Activated CD4-positive, alpha-beta T cell treated with anti-CD3 and anti-CD28 coated beads, Interleukin-2, amount 10 ng/mL, durations not matched to agents 24 days and 14 days (primary cell): ENCODE data around the gene ACO1. TPM values are rescaled to one million over a fixed set of nuclear protein-coding genes. Genes with fewer than 3 reads are reported as not detected.

Source experiments
- DNase-seq: peaks from one replicate; pipeline ENCODE4 v3.0.0; 2022
- H3K27ac Mint-ChIP-seq: one replicate; pipeline ENCODE4 v1.8.0; 2022; ENCODE audit warnings: mild to moderate bottlenecking, mixed read lengths
- H3K27me3 Mint-ChIP-seq: one replicate; pipeline ENCODE4 v1.8.0; 2022; ENCODE audit warnings: mixed read lengths
- H3K36me3 Mint-ChIP-seq: one replicate; pipeline ENCODE4 v1.8.0; 2022; ENCODE audit warnings: low read depth, mild to moderate bottlenecking, mixed read lengths
- H3K4me1 Mint-ChIP-seq: one replicate; pipeline ENCODE4 v1.8.0; 2021; ENCODE audit warnings: mixed read lengths
- H3K4me3 Mint-ChIP-seq: one replicate; pipeline ENCODE4 v1.8.0; 2022; ENCODE audit warnings: mild to moderate bottlenecking, moderate library complexity, mixed read lengths
- H3K9me3 Mint-ChIP-seq: one replicate; pipeline ENCODE4 v1.8.0; 2021; ENCODE audit warnings: mixed read lengths
- intact Hi-C: fragments of 100-400 bp; cut with micrococcal nuclease; formaldehyde crosslinking; loops from one replicate; pipeline ENCODE4 v1.15.1; 2023
- total RNA-seq: library from RNA; stranded (reverse); gene quantifications from 2 replicates; pipeline ENCODE4 v1.2.3, GENCODE V29; 2022

ACO1 gene
- total RNA-seq, 1 donor from 2014 or later: 7.4 TPM

DNA sequence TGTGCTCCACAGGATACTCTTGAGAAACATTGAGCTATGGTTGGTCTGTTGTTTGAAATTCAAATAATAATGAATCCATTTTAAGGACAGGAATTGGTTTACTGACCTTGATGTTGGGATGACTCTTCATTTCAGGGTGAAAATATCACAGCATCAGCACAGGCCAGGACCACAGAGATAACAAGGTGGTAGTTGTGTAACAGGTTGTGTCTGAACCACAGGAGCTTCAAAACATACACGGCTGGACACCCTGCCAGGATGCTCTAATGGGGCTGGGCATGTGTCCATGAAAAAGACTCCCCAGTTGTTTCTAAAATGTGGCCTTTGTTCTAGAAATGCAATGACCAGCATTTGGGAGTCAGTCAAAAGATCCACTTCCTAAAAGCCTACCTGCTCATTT, 69.8 kb downstream of the ACO1 start:
- no peak overlapping the region for H3K27ac Mint-ChIP-seq
- peaks cover 49% of the 10 kb centered on the region for H3K36me3 Mint-ChIP-seq
- no peak overlapping the region for H3K4me3 Mint-ChIP-seq
- H3K4me1 Mint-ChIP-seq: no peaks in the 10 kb centered on the region
- no peak for DNase-seq
- no peaks in the 10 kb centered on the region for H3K9me3 Mint-ChIP-seq
- intact Hi-C loops: no loop called here
- no peaks in the 10 kb centered on the region for H3K27me3 Mint-ChIP-seq

DNA sequence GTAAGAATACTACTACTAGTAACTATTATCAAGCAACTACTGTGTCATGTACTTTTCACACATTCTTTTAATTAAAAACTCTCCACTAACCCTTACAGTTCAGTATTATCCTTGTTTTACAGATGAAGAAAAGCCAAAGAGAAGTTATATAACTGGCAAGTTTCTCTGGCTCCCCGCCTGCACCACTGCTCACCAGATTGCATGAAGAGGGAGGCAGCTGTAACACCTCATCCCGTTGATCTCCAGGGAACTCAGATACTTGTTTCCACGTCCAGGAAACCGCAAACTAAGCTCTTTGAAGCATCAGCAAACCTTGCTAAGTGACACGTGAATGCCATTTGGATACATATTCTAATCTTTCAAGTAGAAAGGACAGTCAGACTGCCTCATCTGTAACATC, 71.3 kb downstream of the ACO1 start:
- H3K9me3 Mint-ChIP-seq: no peaks in the 10 kb centered on the region
- intact Hi-C loops: no loop called here
- DNase-seq: no peak
- no peaks in the 10 kb centered on the region for H3K27me3 Mint-ChIP-seq
- no peak overlapping the region for H3K27ac Mint-ChIP-seq
- no peak overlapping the region for H3K4me3 Mint-ChIP-seq
- peaks cover 46% of the 10 kb centered on the region for H3K36me3 Mint-ChIP-seq
- no peaks in the 10 kb centered on the region for H3K4me1 Mint-ChIP-seq

DNA sequence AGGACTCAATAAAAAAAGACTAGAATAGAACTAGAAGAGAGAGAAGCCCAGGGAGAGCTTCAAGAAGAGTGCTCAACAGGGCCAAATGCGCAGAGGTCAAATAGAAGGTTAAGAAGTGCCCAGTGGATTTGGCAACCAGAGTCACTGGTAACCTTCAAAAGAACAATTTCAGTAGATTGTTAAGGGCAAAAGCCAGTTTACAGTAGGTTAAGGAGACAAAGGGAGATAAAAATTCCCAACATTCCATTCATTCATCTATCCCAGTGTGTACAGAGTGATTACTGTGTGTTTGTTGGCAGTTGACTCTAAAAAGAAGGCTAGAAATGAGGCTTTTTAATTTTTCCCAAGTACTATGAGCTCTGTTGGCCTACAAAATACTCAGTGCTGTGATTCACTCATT, 72.1 kb downstream of the ACO1 start:
- H3K4me1 Mint-ChIP-seq: no peaks in the 10 kb centered on the region
- H3K36me3 Mint-ChIP-seq: peaks cover 39% of the 10 kb centered on the region
- no peak overlapping the region for H3K4me3 Mint-ChIP-seq
- H3K27ac Mint-ChIP-seq: no peak overlapping the region
- H3K27me3 Mint-ChIP-seq: no peaks in the 10 kb centered on the region
- no peak for DNase-seq
- intact Hi-C loops: no loop called here
- no peaks in the 10 kb centered on the region for H3K9me3 Mint-ChIP-seq

DNA sequence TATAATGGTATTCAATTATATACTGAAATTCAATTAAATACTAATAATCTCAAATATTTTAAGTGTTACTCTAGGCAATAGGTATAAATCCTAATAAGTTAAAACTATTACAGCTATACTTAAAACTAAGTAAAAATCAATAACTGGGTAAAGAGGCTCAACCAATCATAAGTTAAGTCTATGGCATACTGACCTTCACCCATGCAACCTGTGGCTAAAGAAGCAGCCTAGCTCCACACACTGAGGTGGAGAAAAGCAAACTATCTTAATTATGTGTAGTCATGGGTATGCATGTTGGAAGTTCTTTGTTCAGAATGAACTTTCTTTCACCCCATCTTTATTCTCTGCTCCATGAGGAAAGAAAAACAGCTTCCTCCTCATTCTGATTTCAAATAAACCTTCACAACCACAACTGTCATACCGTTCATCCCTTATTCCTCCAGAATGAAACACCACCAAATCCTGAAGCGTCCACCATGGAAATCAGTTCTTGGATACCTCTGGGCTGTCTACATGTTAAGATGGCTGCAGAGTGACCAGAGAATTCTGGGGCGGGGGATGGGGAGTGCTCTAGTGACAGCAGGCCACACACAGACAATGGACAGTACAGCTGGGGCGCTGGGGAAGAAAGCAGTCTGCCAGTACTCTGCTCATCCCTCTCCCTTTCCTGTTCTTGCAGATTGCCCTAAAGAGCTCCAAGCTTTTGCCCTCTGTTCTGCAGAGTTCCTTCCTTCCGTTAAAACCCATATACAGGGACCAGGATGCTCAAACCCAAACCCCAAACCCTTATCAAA, 79.3 kb downstream of the ACO1 start:
- no peaks in the 10 kb centered on the region for H3K27me3 Mint-ChIP-seq
- no peak overlapping the region for H3K27ac Mint-ChIP-seq
- intact Hi-C loops: no loop called here
- H3K4me1 Mint-ChIP-seq: no peaks in the 10 kb centered on the region
- no peak for DNase-seq
- H3K4me3 Mint-ChIP-seq: no peak overlapping the region
- H3K36me3 Mint-ChIP-seq: peaks cover 48% of the 10 kb centered on the region
- H3K9me3 Mint-ChIP-seq: no peaks in the 10 kb centered on the region

DNA sequence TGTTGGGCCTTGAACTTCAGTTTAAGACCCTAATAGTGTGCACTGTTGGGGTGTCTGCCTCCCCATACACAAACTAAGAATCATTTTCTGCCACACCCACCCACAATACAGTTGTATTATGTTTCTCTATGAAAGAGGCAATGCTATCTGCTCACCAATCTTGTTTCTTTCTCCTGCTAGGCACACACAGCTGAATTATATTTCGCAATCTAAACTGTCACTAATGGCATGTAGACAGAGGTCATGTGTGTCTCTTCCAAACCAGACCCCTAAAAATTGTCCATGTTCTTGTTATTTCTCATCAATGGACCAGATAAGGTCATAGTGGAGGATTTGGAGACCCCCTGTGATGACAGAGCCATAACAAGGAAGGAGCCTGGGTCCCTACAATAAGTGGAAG, 84.3 kb downstream of the ACO1 start:
- Mint-ChIP-seq H3K9me3 (no peaks in the 10 kb centered on the region), H3K27ac (no peak overlapping the region), H3K27me3 (no peaks in the 10 kb centered on the region), H3K36me3 (peaks cover 57% of the 10 kb centered on the region), H3K4me3 (no peak overlapping the region), H3K4me1 (no peaks in the 10 kb centered on the region)
- intact Hi-C loops: no loop called here
- DNase-seq: no peak

DNA sequence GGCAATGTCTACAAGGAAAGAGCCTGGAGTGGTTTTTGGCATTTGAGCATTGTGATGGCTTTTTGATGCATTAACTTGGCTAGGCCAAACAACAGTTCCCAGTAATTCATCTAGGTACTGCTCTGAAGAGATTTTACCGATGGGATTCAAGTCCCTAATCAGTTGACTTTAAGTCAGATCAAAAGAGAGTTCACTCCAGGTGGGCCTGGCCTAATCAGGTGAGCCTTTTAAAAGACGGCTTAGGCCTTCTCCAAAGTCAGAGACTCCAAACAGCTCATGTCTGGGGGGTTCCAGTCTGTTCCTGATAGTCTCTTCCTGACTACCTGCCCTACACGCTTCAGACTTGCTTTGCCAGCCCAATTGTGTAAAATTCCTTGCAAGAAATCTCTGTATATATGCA, 87.9 kb downstream of the ACO1 start:
- Mint-ChIP-seq H3K4me3 (no peak overlapping the region), H3K27ac (no peak overlapping the region), H3K9me3 (no peaks in the 10 kb centered on the region), H3K4me1 (no peaks in the 10 kb centered on the region), H3K27me3 (no peaks in the 10 kb centered on the region), H3K36me3 (peaks cover 56% of the 10 kb centered on the region)
- intact Hi-C loops: no loop called here
- DNase-seq: no peak

DNA sequence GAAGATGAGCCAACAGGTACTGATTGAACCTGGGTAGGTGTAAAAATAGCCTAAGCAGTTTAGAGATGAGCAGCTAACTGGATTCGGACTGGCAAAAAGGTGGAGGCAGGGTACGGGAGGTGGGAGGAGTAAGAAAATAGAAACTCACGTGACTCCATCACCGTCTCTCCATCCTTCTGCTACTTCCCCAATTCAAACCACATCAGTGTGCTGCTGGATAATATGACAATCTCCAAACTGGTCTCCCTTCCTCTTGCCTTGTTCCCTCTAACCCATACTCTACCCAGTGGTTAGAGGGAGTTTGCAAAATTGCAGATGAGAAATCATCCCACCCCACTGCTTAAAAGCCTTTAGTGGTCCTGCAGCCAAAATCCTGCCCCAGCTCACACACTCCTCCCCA, 98.9 kb downstream of the ACO1 start:
- intact Hi-C loops: no loop called here
- H3K9me3 Mint-ChIP-seq: no peaks in the 10 kb centered on the region

DNA sequence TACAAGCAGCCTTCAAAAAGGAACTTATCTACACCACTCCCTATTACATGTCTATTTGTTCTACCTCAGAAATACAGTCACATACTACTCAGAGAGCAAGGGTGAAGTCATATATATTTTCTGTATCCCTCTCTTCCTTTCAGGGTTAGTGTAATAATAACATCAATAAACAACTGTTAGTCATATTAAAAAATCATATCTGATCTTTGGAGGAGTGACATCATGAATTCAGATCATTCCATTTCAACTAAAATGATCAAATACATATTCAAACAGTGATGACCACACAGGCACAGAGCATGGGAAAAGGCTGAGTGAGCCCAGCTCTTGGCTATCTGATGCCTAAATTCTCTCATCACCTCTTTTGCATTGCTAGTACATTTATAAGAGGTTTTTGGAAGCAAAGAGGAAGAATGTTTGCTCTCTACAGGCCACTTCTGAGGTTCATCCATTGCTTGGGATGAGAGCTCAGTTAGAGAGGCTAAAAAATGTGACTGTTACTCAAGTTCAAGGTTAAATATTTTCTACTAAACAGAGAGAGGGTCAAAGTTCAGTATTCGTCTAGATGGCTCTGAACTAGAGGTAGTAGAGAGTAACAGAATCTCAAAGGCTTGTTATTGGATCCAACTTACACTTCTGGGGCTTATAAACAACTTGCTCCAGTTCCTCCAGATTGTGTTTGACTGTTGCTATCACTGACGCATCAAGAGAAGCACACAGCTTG, 102.6 kb downstream of the ACO1 start:
- Mint-ChIP-seq H3K4me3 (no peak overlapping the region), H3K27ac (no peak overlapping the region), H3K4me1 (no peaks in the 10 kb centered on the region), H3K36me3 (peaks cover 61% of the 10 kb centered on the region), H3K27me3 (no peaks in the 10 kb centered on the region), H3K9me3 (no peaks in the 10 kb centered on the region)
- intact Hi-C loops: no loop called here
- no peak for DNase-seq

More for the DNA sequence above, 98.9 kb downstream of the ACO1 start:
- peaks cover 63% of the 10 kb centered on the region for H3K36me3 Mint-ChIP-seq
- no peaks in the 10 kb centered on the region for H3K27me3 Mint-ChIP-seq
- DNase-seq: no peak
- H3K4me1 Mint-ChIP-seq: no peaks in the 10 kb centered on the region
- H3K27ac Mint-ChIP-seq: no peak overlapping the region
- H3K4me3 Mint-ChIP-seq: no peak overlapping the region

DNA sequence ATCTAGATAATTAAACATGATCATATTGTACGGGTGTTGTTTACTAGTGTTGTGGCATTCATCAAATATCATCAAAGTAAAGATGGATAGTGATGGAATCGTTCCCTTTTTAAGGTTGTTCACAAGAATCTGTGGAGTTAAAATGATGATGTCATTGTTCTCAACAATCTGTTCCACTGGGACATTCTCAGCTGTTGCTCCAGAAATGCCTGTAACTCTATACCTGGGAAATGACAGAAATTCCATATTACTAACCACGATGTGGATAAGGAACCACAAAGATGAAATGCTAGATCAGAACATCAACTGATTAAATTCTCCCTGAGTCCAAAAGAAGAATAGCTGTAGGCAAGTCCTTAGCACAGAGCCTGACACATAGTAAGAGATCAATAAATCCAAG, 103.5 kb downstream of the ACO1 start:
- Mint-ChIP-seq H3K4me3 (no peak overlapping the region), H3K27me3 (no peaks in the 10 kb centered on the region), H3K4me1 (no peaks in the 10 kb centered on the region), H3K9me3 (no peaks in the 10 kb centered on the region), H3K27ac (no peak overlapping the region), H3K36me3 (peaks cover 61% of the 10 kb centered on the region)
- no peak for DNase-seq
- intact Hi-C loops: no loop called here

DNA sequence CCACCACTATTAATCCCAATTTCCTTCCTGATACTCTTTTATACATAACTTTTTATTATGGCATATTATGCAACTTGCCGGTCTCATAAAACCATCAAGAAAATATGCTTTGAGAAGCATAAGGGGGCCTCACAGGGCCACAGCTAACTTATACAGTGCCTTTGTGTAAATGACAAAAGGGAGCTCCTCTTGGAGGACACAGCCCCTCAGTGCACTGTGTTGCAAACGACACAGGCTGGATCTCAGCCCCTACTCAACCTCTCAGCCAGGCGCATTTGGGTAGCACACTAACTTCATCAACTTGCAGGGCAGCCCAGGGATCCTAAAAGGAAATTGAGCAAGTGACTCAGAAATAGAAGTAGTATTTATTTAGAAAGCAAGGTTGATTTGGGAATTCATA, 106.2 kb downstream of the ACO1 start:
- DNase-seq: no peak
- H3K27me3 Mint-ChIP-seq: no peaks in the 10 kb centered on the region
- no peak overlapping the region for H3K4me3 Mint-ChIP-seq
- H3K27ac Mint-ChIP-seq: peak overlapping the region; percentile 32
- intact Hi-C loops: no loop called here
- H3K4me1 Mint-ChIP-seq: no peaks in the 10 kb centered on the region
- no peaks in the 10 kb centered on the region for H3K9me3 Mint-ChIP-seq
- H3K36me3 Mint-ChIP-seq: peaks cover 45% of the 10 kb centered on the region

DNA sequence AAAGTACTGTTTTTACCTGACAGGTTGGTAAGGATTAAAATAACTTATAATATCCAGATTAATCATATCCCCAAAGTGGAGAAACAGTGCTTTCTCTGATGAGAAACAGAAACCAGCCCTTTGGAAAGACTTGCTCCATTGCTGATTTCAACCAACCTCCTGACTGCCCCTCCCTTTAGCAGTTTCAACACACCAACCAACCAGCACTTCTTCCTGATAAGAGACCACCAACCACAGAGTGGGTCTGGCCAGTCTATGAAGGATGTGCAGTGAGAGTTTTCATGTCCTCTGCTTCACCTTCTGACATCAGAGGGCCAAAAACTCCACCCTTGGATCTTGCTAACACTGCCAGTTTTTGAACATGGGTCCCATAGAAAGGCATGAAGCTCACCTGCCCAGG, 113.5 kb downstream of the ACO1 start:
- H3K36me3 Mint-ChIP-seq: peaks cover 51% of the 10 kb centered on the region
- DNase-seq: no peak
- no peaks in the 10 kb centered on the region for H3K9me3 Mint-ChIP-seq
- peaks cover 3% of the 10 kb centered on the region for H3K4me1 Mint-ChIP-seq
- intact Hi-C loops: no loop called here
- H3K4me3 Mint-ChIP-seq: no peak overlapping the region
- no peak overlapping the region for H3K27ac Mint-ChIP-seq
- H3K27me3 Mint-ChIP-seq: no peaks in the 10 kb centered on the region

DNA sequence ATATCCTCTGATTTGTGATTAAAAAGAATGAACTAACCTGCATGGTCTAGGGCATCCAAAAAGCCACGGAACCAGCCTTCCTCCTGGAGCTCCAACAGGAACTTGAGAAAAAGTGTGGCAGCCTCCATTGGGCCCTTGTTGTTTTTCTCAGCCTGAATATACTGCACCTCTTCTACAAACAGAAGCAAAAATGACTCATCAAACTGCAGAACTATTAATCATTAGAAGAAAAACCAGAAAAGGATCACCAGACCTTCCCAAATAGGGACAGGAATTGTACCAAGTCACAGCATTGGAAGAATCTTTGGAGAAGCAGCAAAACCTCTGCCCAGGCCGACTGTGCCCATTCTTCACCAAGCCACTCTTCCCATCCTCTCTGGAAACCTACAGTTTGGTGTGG, 116.3 kb downstream of the ACO1 start:
- no peak overlapping the region for H3K4me3 Mint-ChIP-seq
- peaks cover 3% of the 10 kb centered on the region for H3K4me1 Mint-ChIP-seq
- intact Hi-C loops: no loop called here
- H3K27me3 Mint-ChIP-seq: no peaks in the 10 kb centered on the region
- H3K36me3 Mint-ChIP-seq: peaks cover 47% of the 10 kb centered on the region
- no peaks in the 10 kb centered on the region for H3K9me3 Mint-ChIP-seq
- DNase-seq: no peak
- no peak overlapping the region for H3K27ac Mint-ChIP-seq

DNA sequence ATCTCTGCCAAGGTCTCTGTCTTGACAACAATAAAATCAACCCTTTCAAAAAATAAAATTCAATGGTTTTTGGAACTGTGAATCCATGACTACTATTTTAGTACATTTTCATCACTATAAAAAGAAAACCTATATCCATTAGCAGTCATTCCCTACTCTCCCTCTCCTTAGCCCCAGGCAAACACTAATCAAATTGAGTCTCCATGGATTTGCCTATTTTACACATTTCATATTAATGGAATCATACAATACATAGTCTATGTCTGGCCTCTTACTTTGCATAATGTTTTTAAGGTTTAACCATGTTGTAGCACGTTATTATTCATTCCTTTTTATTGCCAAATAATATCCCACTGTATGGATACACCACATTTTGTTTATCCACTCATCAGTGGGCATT, 117.4 kb downstream of the ACO1 start:
- no peaks in the 10 kb centered on the region for H3K27me3 Mint-ChIP-seq
- no peak overlapping the region for H3K4me3 Mint-ChIP-seq
- intact Hi-C loops: no loop called here
- peaks cover 37% of the 10 kb centered on the region for H3K36me3 Mint-ChIP-seq
- H3K9me3 Mint-ChIP-seq: no peaks in the 10 kb centered on the region
- no peak overlapping the region for H3K27ac Mint-ChIP-seq
- peaks cover 3% of the 10 kb centered on the region for H3K4me1 Mint-ChIP-seq
- DNase-seq: no peak

DNA sequence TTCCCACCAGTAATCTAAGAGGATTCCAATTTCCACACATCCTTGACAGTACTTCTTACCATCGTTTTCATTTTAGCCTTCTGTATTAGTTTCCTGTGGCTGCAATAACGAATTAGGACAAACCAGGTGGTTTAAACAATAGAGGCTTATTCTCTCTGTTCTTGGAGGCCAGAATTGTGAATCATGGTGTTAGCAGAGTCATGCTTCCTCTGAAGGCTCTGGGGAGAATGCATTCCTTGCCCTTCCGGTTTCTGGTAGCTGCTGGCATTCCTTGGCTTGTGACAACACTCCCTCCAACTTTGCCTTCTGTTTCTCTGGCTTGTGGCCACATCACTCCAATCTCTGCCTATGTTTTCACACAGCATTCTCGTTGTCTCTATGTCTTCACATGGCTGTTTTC, 118.0 kb downstream of the ACO1 start:
- Mint-ChIP-seq H3K27me3 (no peaks in the 10 kb centered on the region), H3K4me1 (peaks cover 3% of the 10 kb centered on the region), H3K4me3 (no peak overlapping the region), H3K36me3 (peaks cover 37% of the 10 kb centered on the region), H3K9me3 (no peaks in the 10 kb centered on the region), H3K27ac (no peak overlapping the region)
- intact Hi-C loops: no loop called here
- DNase-seq: no peak
